ENCODE measurements around the gene PSG5. TPM values are rescaled to one million over a fixed set of nuclear protein-coding genes. Genes with fewer than 3 reads are reported as not detected.
"Not testable (repeated sequence)": the region's sequence is repeated elsewhere in the genome, so short reads cannot be mapped to it uniquely, and the experiment has no call there.

PSG5 gene
- total RNA-seq, 1 experiment from 2014 or later = not detected

- Histone ChIP-seq H3K4me1 (no peaks in the 10 kb centered on the region), H3K36me3 (no peaks in the 10 kb centered on the region), H3K4me3 (no peak overlapping the region), H3K27ac (no peak overlapping the region), H3K9me3 (replicated peaks) (no peaks in the 10 kb centered on the region), H3K27me3 (no peaks in the 10 kb centered on the region)
- DNase-seq = no peak
These were observed 38.1 kb downstream of the PSG5 start for GRCh38 chr19:43148233-43148632.

- H3K27me3 ChIP-seq; H3K27ac ChIP-seq; DNase-seq; H3K4me3 ChIP-seq; H3K36me3 ChIP-seq; H3K9me3 ChIP-seq (replicated peaks); H3K4me1 ChIP-seq: not testable (repeated sequence)
These were observed 44.6 kb downstream of the PSG5 start for GRCh38 chr19:43141763-43142162.

GRCh38 chr19:43132696-43133095, 53.6 kb downstream of the PSG5 start:
- DNase-seq = no peak
- Histone ChIP-seq H3K9me3 (replicated peaks) (no peaks in the 10 kb centered on the region), H3K36me3 (no peaks in the 10 kb centered on the region), H3K4me1 (no peaks in the 10 kb centered on the region), H3K27me3 (no peaks in the 10 kb centered on the region), H3K27ac (no peak overlapping the region), H3K4me3 (no peak overlapping the region)

- H3K36me3 ChIP-seq; H3K4me1 ChIP-seq; H3K9me3 ChIP-seq (replicated peaks); H3K27me3 ChIP-seq; H3K27ac ChIP-seq; DNase-seq; H3K4me3 ChIP-seq: not testable (repeated sequence)
These were observed 55.0 kb downstream of the PSG5 start for GRCh38 chr19:43131281-43131842.

- not testable (repeated sequence) for H3K36me3 ChIP-seq; H3K27me3 ChIP-seq; H3K27ac ChIP-seq; H3K4me3 ChIP-seq; H3K4me1 ChIP-seq; DNase-seq; H3K9me3 ChIP-seq (replicated peaks)
These were observed 57.1 kb downstream of the PSG5 start for GRCh38 chr19:43129197-43129596.

- DNase-seq, H3K27ac ChIP-seq, H3K27me3 ChIP-seq: not testable (repeated sequence)
These were observed 59.0 kb downstream of the PSG5 start for GRCh38 chr19:43127336-43127735.

GRCh38 chr19:43126720-43127119, 59.6 kb downstream of the PSG5 start:
- H3K27ac ChIP-seq = no peak overlapping the region
- H3K4me3 ChIP-seq = no peak overlapping the region
- H3K36me3 ChIP-seq = no peaks in the 10 kb centered on the region
- H3K9me3 ChIP-seq (replicated peaks) = no peaks in the 10 kb centered on the region
- DNase-seq = no peak
- no peaks in the 10 kb centered on the region for H3K27me3 ChIP-seq
- no peaks in the 10 kb centered on the region for H3K4me1 ChIP-seq

More at GRCh38 chr19:43127336-43127735, 59.0 kb downstream of the PSG5 start:
- not testable (repeated sequence) for H3K9me3 ChIP-seq (replicated peaks); H3K4me3 ChIP-seq; H3K36me3 ChIP-seq; H3K4me1 ChIP-seq

- Histone ChIP-seq H3K36me3 (no peaks in the 10 kb centered on the region), H3K27me3 (no peaks in the 10 kb centered on the region), H3K27ac (no peak overlapping the region), H3K4me3 (no peak overlapping the region), H3K9me3 (replicated peaks) (no peaks in the 10 kb centered on the region), H3K4me1 (no peaks in the 10 kb centered on the region)
- no peak for DNase-seq
These were observed 62.0 kb downstream of the PSG5 start for GRCh38 chr19:43124360-43124759.

GRCh38 chr19:43120433-43121026, 65.8 kb downstream of the PSG5 start:
- not testable (repeated sequence) for H3K36me3 ChIP-seq; H3K27ac ChIP-seq; DNase-seq; H3K27me3 ChIP-seq; H3K9me3 ChIP-seq (replicated peaks); H3K4me1 ChIP-seq; H3K4me3 ChIP-seq

GRCh38 chr19:43119526-43119925, 66.8 kb downstream of the PSG5 start:
- H3K27ac ChIP-seq; H3K9me3 ChIP-seq (replicated peaks); H3K4me1 ChIP-seq; H3K27me3 ChIP-seq; H3K36me3 ChIP-seq; H3K4me3 ChIP-seq; DNase-seq: not testable (repeated sequence)

Other genes starting within 250 kb of the PSG5 start
- not detected in 2 replicates for gene PSG7, start 249.3 kb downstream of the PSG5 start, total RNA-seq (2014; rRNA removed; shearing (Covaris generic))
- not detected in 2 replicates for gene PSG11, start 160.1 kb downstream of the PSG5 start, total RNA-seq (2014; rRNA removed; shearing (Covaris generic))
- gene PSG2, start 103.8 kb downstream of the PSG5 start, total RNA-seq (2014; rRNA removed; shearing (Covaris generic)) = not detected in 2 replicates
- not detected in 2 replicates for gene PSG4, start 19.1 kb upstream of the PSG5 start, total RNA-seq (2014; rRNA removed; shearing (Covaris generic))
- 0.08 TPM in 1 of 2 replicates, not detected in the other for gene PSG9, start 83.0 kb upstream of the PSG5 start, total RNA-seq (2014; rRNA removed; shearing (Covaris generic))
- not detected in 2 replicates for gene CD177, start 167.2 kb upstream of the PSG5 start, total RNA-seq (2014; rRNA removed; shearing (Covaris generic))
- not detected in 2 replicates for gene TEX101, start 228.4 kb upstream of the PSG5 start, total RNA-seq (2014; rRNA removed; shearing (Covaris generic))

Data from SJCRH30 (cell line).